Left ventricle myocardium inferior (tissue), 1 donor: ENCODE measurements around the gene ARHGAP44. TPM values are rescaled to one million over a fixed set of nuclear protein-coding genes. Genes with fewer than 3 reads are reported as not detected.

ENCODE experiments used
- DNase-seq: peaks from one replicate; pipeline ENCODE4 v3.0.0-alpha.2; 2020
- H3K27ac ChIP-seq: fragments of 200-600 bp; replicated peaks from 2 replicates; pipeline ENCODE4 v1.8.0; 2021
- H3K27me3 ChIP-seq: fragments of 200-600 bp; 2 replicates; pipeline ENCODE4 v1.8.0; 2021; ENCODE audit warnings: low read depth
- H3K36me3 ChIP-seq: fragments of 200-600 bp; 2 replicates; pipeline ENCODE4 v1.8.0; 2021
- H3K4me1 ChIP-seq: fragments of 200-600 bp; 2 replicates; pipeline ENCODE4 v1.8.0; 2021
- H3K4me3 ChIP-seq: fragments of 200-600 bp; 2 replicates; pipeline ENCODE4 v1.8.0; 2021; ENCODE audit warnings: mild to moderate bottlenecking, moderate library complexity
- H3K9me3 ChIP-seq: fragments of 200-600 bp; replicated peaks from 2 replicates; pipeline ENCODE4 v1.8.0; 2021
- intact Hi-C: fragments of 100-400 bp; cut with micrococcal nuclease; formaldehyde crosslinking; loops from one replicate; pipeline ENCODE4 v1.11.0; 2022
- total RNA-seq: library from RNA; stranded (reverse); fragmentation: NEBNext Ultra II Directional; extraction: Animal tissue kit (Norgen Biotek cat#: 25700); gene quantifications from one replicate; pipeline ENCODE4 v1.2.1, GENCODE V29; 2021
- TF ChIP-seq, protein P1 (sequence below): fragments of 200-600 bp; IDR thresholded peaks from 2 replicates; pipeline ENCODE4 v1.8.0; 2021; ENCODE audit warnings: antibody characterized with exemption, mild to moderate bottlenecking, borderline replicate concordance
- donor health status: DM: no; HTN: yes; CAD: no; lungs with severe emphysema.

ARHGAP44 gene
- total RNA-seq, 1 donor from 2014 or later: 7.2 TPM

DNA sequence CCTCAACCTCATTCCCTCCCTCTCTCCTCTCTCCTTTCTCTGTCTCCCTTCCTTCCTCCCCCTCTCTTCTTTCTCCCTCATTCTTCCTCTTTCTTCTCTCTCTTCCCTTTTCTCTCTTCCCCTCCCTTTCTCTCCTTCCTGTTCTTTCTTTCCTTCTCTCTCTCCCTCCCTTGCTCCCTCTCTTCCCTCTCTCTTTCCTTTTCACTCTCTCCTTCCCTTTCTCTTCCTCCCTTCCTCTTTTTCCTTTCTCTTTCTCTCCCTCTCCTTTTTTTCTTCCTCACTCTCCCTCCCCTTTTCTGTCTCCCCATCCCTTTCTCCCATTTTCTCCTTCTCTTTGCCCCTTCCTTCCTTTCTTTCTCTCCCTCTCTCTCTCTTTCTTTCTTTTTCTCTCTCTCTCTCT is 236.4 kb downstream of the ARHGAP44 start:
- peaks cover 7% of the 10 kb centered on the region for H3K4me1 ChIP-seq
- intact Hi-C loops: no loop called here
- H3K9me3 ChIP-seq: no peaks in the 10 kb centered on the region
- H3K36me3 ChIP-seq: no peaks in the 10 kb centered on the region
- H3K27ac ChIP-seq: no peak overlapping the region
- TF ChIP-seq, protein P1, sequence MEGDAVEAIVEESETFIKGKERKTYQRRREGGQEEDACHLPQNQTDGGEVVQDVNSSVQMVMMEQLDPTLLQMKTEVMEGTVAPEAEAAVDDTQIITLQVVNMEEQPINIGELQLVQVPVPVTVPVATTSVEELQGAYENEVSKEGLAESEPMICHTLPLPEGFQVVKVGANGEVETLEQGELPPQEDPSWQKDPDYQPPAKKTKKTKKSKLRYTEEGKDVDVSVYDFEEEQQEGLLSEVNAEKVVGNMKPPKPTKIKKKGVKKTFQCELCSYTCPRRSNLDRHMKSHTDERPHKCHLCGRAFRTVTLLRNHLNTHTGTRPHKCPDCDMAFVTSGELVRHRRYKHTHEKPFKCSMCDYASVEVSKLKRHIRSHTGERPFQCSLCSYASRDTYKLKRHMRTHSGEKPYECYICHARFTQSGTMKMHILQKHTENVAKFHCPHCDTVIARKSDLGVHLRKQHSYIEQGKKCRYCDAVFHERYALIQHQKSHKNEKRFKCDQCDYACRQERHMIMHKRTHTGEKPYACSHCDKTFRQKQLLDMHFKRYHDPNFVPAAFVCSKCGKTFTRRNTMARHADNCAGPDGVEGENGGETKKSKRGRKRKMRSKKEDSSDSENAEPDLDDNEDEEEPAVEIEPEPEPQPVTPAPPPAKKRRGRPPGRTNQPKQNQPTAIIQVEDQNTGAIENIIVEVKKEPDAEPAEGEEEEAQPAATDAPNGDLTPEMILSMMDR: no peak
- H3K4me3 ChIP-seq: no peak overlapping the region
- DNase-seq: no peak
- H3K27me3 ChIP-seq: peaks cover 15% of the 10 kb centered on the region

GRCh38 chr17:13027246-13027645 is 237.9 kb downstream of the ARHGAP44 start:
- TF ChIP-seq, protein P1: no peak
- Histone ChIP-seq H3K9me3 (no peaks in the 10 kb centered on the region), H3K27me3 (peaks cover 15% of the 10 kb centered on the region), H3K4me1 (peaks cover 7% of the 10 kb centered on the region), H3K27ac (no peak overlapping the region), H3K4me3 (no peak overlapping the region), H3K36me3 (no peaks in the 10 kb centered on the region)
- intact Hi-C loops: no loop called here
- DNase-seq: no peak

GRCh38 chr17:13029340-13029739 is 240.0 kb downstream of the ARHGAP44 start:
- H3K4me1 ChIP-seq: peaks cover 4% of the 10 kb centered on the region
- no peaks in the 10 kb centered on the region for H3K9me3 ChIP-seq
- TF ChIP-seq, protein P1: no peak
- intact Hi-C loops: no loop called here
- H3K27ac ChIP-seq: no peak overlapping the region
- H3K27me3 ChIP-seq: peaks cover 15% of the 10 kb centered on the region
- H3K4me3 ChIP-seq: no peak overlapping the region
- no peak for DNase-seq
- no peaks in the 10 kb centered on the region for H3K36me3 ChIP-seq

DNA sequence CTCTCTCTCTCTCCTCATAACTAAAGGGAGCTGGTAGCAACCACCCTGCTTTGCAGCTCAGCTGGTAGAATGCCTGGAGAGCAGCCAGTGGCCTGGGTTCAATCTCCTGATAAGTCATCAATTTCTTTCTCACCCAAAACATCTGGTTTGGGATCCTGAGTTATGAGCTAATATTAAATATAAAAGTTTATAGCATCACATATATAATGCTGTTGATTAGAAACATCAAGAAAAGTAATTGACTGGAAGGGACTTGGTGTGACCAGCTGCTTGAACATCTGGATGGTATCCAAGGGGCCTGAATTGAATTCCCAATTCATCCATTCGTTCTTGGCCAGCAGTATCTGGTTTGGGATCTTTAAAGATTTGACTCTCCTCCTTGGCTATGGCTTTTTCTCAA is 240.8 kb downstream of the ARHGAP44 start:
- DNase-seq: no peak
- intact Hi-C loops: no loop called here
- no peaks in the 10 kb centered on the region for H3K4me1 ChIP-seq
- H3K36me3 ChIP-seq: no peaks in the 10 kb centered on the region
- TF ChIP-seq, protein P1: no peak
- no peak overlapping the region for H3K27ac ChIP-seq
- no peak overlapping the region for H3K4me3 ChIP-seq
- H3K27me3 ChIP-seq: peaks cover 15% of the 10 kb centered on the region
- peaks cover 4% of the 10 kb centered on the region for H3K9me3 ChIP-seq

DNA sequence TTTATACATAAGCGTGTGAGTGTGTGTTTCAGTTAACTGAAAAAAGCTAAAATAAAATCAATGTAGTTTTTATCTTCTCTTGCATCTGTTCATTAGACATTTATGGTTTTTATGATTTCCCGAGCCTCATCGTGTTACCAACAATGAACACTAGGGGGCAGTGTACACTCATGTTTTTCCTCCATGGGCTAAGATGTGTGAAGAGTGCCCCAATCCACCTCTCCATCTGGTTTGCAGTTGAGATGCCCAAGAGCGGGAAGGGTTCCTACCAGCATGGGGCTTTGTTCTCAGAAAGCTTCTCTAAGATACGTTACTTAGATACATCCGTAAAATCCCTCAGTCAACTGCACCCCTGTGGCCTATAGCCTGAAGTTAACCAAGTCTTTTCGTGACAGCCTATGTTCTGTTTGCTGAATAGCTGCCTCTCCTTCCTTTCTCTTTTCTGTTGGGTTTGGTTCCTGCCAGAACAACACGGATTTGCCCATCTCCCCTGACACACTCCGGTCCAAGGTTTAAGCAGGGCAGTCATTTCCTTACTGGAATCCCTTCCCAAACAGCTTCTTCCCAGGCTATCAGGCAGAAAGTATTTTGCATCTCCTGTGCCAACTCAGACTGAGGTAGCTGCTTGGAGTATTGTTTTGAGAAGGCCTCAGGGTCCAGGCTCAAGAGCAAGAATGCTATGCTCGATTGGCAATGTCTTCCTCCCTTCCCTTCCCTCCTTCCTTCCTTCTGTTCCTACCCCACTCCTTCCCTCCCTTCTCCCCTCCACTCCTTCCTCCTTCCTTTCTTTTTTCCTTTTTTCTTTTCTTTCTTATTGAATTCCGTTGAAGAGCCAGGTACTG is 241.4 kb downstream of the ARHGAP44 start:
- Histone ChIP-seq H3K27me3 (peaks cover 15% of the 10 kb centered on the region), H3K27ac (no peak overlapping the region), H3K4me3 (no peak overlapping the region), H3K4me1 (no peaks in the 10 kb centered on the region), H3K36me3 (no peaks in the 10 kb centered on the region), H3K9me3 (peaks cover 10% of the 10 kb centered on the region)
- intact Hi-C loops: no loop called here
- TF ChIP-seq, protein P1: peak; percentile 80
- DNase-seq: no peak
